MM.1S (cell line): ENCODE results near the gene AGFG1.

ENCODE experiments used
- EZH2 ChIP-seq: fragments of 300-600 bp; sonication (generic); optimal IDR thresholded peaks from 2 replicates; pipeline ENCODE3; 2017; ENCODE audit warnings: low read depth, mild to moderate bottlenecking, antibody characterized with exemption, low read length, mixed read lengths
- EZH2phosphoT487 ChIP-seq: fragments of 300-600 bp; sonication (generic); IDR thresholded peaks from 2 replicates; pipeline ENCODE4 v1.6.1; 2018; ENCODE audit warnings: antibody characterized with exemption, low read length
- TF ChIP-seq, protein P1 (sequence below): fragments of 300-600 bp; sonication (generic); IDR thresholded peaks from 2 replicates; pipeline ENCODE4 v1.5.1; 2016; ENCODE audit warnings: antibody characterized with exemption, low read length, mixed read lengths

- TF ChIP-seq, protein P1, sequence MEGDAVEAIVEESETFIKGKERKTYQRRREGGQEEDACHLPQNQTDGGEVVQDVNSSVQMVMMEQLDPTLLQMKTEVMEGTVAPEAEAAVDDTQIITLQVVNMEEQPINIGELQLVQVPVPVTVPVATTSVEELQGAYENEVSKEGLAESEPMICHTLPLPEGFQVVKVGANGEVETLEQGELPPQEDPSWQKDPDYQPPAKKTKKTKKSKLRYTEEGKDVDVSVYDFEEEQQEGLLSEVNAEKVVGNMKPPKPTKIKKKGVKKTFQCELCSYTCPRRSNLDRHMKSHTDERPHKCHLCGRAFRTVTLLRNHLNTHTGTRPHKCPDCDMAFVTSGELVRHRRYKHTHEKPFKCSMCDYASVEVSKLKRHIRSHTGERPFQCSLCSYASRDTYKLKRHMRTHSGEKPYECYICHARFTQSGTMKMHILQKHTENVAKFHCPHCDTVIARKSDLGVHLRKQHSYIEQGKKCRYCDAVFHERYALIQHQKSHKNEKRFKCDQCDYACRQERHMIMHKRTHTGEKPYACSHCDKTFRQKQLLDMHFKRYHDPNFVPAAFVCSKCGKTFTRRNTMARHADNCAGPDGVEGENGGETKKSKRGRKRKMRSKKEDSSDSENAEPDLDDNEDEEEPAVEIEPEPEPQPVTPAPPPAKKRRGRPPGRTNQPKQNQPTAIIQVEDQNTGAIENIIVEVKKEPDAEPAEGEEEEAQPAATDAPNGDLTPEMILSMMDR = no peak
- TF ChIP-seq EZH2 (no peak), EZH2phosphoT487 (no peak)
Measured at GRCh38 chr2:227450926-227451654, 20.9 kb upstream of the AGFG1 start.
